ENCODE data around the gene FAM53B.
"Not testable (repeated sequence)": the region's sequence is repeated elsewhere in the genome, so short reads cannot be mapped to it uniquely, and the experiment has no call there.

The FAM53B gene

DNA sequence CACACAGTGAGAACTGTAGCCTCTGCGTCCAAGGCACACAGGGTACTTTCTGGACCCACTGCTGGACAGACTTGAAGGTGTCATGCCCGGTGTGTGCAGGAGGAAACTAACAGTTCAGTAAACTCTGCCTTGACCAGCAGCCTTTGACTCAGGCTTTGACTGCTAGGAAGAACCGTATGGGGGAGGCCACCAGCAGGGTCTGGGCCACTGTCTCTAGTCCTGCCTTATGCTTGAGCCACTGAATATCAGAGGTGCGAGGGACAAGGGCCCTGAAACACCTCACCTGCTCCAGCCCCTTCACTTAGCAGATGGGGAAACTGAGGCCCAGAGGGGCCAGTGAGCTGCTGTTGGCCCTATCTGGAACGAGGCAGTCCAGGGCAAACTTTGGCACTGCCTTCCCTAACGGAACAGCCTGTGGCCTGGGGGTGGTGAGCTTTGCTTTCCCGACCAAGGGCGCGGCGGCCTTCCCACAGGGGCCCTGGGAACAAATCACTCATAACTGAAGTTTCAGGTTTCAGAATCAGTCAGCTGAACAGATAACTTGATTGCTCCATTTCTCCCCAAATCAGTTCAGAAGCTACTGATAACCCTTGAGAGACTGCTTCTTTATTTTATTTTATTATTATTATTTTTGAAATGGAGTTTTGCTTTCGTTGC is 130.0 kb downstream of the FAM53B start:
- DNase-seq (ENCODE audit: low read depth in 2 of 3, low spot score in 1 of 3) = peak; percentile 44 to 66 (median 56)

GRCh38 chr10:124612611-124613498 is 131.3 kb downstream of the FAM53B start:
- DNase-seq (ENCODE audit: low read depth in 2 of 3, low spot score in 1 of 3) = no peak

- DNase-seq (ENCODE audit: low read depth in 2 of 3, low spot score in 1 of 3) = no peak
Observed at GRCh38 chr10:124611738-124612137, 132.4 kb downstream of the FAM53B start.

GRCh38 chr10:124610851-124611250 is 133.3 kb downstream of the FAM53B start:
- not testable (repeated sequence) for DNase-seq (ENCODE audit: low read depth in 2 of 3, low spot score in 1 of 3)

- DNase-seq (ENCODE audit: low read depth in 2 of 3, low spot score in 1 of 3) = not testable (repeated sequence)
Observed at GRCh38 chr10:124610186-124610585, 134.0 kb downstream of the FAM53B start.

DNA sequence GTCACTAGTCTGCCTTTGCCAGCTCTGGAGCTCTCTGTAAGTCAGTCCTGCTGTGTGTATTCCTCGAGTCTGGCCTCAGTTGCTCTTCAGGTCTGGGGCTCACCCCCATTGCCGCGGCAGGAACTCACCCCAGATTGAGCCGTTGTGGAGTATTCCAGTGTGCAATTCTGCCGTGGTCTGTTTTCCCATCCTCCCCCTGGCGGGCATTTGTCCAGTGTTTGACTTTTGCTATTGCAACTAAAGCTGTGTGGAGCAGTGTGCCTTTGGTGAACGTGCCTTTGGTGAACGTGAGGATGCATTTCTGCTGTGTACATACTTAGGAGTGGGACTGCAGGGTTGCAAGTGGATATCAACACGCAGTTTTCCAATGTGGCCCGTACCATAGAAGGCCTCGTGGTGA is 134.5 kb downstream of the FAM53B start:
- DNase-seq (ENCODE audit: low read depth in 2 of 3, low spot score in 1 of 3) = no peak

DNA sequence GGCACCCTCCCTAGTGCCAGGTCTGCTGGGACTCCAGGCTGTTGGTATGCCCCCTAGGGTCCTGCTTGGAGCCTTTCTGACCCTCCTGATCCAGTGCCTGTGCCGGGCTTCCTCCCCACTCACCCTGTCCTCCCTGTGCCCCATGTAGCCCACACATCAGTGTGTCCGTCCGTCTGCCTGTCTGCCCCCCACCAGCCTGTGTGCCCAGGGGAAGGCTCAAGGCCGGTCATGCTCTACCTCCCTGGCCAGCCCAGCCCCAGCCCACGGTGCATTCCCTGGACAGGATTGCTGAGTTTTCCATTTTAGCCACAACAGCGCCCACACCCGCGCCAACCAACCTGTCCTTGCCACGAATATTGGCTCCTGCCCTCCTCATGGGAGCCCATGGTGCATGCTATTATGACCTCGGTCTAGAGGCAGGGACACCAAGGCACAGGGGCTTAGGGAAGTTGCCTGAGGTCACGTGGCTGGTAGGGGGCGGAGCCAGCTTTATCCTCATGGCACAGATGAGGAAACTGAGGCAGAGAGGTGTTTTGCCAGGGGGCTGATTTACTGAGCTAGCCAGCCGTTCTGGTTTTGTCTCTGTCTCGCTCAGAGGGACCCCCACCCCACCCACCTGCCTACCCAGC is 136.0 kb downstream of the FAM53B start:
- DNase-seq (ENCODE audit: low read depth in 2 of 3, low spot score in 1 of 3) = no peak

DNA sequence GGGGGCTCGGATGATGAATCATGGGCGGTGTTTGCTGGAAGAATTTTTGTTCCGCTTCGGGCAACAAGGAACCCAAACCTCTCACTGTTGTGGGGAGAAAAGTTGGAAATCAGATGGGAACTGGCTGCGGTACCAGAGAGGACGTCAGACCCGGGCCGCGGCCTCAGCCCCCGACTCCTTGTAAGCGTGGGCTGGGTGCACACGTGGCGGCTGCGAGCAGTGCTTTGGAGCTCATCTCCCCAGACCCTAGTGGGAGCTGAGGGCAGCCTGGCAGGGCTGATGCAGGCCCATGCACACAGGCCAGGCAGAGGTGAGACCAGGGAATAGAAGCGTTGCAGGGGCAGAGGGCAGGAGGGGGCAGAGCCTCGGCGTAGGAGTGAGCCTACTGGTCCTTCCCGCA is 136.5 kb downstream of the FAM53B start:
- DNase-seq (ENCODE audit: low read depth in 2 of 3, low spot score in 1 of 3) = no peak

DNA sequence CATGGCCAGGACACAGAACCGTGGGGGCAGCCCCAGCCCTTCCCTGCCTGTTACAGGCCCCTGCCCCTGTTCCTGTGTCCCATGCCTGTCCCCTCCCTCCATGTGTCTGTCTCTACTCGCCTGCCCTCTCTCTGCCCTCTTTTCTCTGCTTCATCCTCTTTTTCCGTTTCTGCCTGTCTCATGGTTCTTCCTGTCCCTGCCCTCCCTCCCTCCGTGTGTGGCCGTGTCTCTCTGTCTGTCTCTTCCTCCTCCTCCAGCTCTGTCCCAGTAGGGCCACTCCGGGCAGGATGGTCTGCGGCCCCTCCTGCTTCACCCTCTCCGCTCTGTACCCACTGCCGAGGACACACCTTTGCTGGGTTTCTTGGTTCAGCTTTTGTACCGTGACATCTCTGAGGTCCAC is 137.4 kb downstream of the FAM53B start:
- DNase-seq (ENCODE audit: low read depth in 2 of 3, low spot score in 1 of 3) = no peak

GRCh38 chr10:124605856-124606812 is 138.0 kb downstream of the FAM53B start:
- DNase-seq (ENCODE audit: low read depth in 2 of 3, low spot score in 1 of 3) = no peak

- no peak for DNase-seq (ENCODE audit: low read depth in 2 of 3, low spot score in 1 of 3)
Observed at GRCh38 chr10:124605481-124605855, 138.7 kb downstream of the FAM53B start.

DNA sequence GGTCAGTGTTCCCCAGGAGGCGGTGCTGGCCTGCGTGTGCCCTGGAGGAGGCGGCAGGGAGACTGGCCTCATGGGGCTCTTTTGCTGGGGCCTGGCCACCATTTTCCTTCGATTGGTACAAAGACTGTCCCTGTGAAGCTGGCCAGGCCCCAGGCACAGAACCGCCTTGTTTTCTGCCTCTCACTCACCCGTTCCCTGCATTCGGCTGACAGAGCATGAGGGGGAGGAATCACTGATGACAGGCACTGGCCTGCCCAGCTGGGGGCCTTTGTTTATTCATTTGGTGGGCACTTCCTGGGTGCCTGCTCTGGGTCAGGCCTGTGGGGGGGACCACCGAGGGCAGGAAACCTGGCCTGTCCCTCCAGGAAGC is 139.2 kb downstream of the FAM53B start:
- no peak for DNase-seq (ENCODE audit: low read depth in 2 of 3, low spot score in 1 of 3)

DNA sequence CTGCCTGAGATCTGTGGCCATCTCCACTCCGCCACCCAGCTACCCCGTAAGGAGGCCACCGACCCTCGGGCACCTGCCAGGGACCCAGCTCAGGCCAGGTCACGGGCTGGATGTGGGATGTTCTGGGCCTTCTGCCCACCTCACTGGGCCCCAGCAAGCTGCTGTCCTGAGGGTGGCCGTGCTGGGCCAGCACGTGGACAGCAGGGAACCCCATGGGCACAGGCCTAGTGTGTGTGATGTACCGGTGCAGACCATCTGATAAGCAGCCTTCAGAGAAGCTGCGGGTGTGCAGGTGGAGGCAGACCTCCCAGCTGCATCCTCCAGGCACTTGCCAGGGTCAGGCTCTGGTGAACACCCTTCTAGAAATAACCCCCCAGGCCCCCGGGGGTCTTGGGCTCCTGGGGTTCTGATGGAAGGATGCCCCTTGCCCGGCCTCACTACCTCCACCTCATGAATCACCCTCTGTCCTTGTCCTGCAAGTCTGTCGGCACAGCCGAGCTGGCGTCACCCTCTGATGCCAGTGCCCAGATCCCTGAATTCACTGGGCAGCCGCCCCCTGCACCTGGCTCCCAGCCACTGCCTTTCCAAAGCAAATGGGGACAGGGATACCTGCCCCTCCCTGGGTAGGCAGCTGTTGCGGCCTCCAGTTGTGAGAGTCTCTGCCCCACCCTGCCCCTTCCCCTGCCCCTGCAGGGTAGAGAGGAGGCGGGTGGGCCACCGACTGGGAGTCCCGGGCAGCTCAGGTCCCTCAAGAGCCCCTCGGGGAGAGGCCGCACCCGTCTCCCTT is 139.8 kb downstream of the FAM53B start:
- DNase-seq (ENCODE audit: low read depth in 2 of 3, low spot score in 1 of 3) = no peak

GRCh38 chr10:124603376-124604213 is 140.6 kb downstream of the FAM53B start:
- no peak for DNase-seq (ENCODE audit: low read depth in 2 of 3, low spot score in 1 of 3)

DNA sequence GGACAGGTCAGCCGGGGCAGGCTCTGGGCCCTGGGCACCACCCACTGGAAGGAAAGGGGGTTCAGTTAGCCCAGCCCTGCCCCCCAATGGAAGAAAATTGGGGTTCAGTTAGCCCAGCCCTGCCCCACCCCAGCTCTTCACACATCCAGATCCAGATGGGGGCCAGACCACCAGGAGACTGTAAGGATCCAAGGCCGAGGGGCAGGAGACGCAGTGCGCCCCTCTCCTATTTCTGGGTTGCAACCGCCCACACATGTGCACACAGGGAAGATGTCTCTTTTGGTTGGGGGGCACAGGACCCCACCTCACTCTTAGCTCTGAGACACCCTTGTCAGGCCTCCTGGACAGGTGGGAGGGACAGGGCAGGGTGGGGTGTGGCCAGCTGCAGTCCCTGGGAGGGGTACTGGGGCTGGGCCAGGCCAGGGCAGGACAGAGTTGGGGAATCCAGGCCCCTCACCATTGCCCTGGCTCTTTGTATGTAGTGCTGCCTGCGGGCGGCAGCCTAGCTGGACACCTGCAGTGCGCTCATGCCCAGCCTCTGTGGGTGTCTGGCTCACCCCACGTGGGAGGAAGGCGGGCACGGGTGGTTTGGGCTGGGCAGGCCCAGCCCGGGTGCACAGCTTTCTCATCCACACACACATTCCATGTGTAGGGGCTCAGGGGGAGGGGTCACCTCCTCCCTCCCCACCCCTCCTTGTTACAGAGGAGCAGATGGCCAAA is 141.4 kb downstream of the FAM53B start:
- DNase-seq (ENCODE audit: low read depth in 2 of 3, low spot score in 1 of 3) = no peak

- no peak for DNase-seq (ENCODE audit: low read depth in 2 of 3, low spot score in 1 of 3)
Observed at GRCh38 chr10:124602121-124602561, 142.0 kb downstream of the FAM53B start.

DNA sequence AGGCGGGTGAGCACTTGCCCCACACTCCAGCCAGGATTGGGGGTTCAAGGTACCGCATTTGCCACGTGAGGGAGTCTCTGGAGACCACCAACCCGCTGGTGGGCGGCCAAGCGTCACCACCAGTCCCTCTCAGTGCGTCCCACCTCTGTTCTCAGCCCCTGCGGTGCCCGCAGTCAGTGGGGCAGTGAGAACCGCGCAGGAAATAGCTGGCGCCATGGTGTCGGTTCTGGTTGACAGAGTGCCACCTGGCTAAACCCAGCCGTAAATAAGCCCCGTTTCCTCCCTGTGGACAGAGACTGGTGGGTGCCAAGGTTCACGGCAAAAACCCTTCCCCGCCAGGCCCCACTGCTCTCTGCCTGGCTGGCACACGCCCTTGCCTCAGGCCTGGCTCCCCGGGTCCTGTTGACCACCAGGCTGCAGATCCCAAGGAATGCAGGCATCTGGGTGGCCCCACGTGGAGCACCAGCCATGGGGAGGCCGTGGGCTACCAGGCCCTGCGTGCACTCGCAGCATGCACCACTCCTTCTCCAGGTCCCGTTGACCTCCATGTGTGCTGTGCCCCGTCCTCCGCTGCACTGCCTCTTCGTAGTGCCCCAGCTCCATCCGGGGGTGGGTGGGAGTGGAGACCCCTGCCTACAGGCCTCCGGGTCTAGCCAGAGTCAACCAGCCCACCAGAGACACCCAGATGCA is 142.6 kb downstream of the FAM53B start:
- no peak for DNase-seq (ENCODE audit: low read depth in 2 of 3, low spot score in 1 of 3)

- DNase-seq (ENCODE audit: low read depth in 2 of 3, low spot score in 1 of 3) = no peak
Observed at GRCh38 chr10:124601016-124601415, 143.2 kb downstream of the FAM53B start.

Measured in stimulated activated CD4-positive, alpha-beta T cell treated with anti-CD3 and anti-CD28 coated beads, Interleukin-12 subunit alpha, Interleukin-12 subunit beta, amount 100 ng/mL, for 48 hours (primary cell).